Type B pancreatic cell (in vitro differentiated cells): Measurements from ENCODE around the gene OSER1. TPM values are rescaled to one million over a fixed set of nuclear protein-coding genes. Genes with fewer than 3 reads are reported as not detected.

Experiments used
- DNase-seq: peaks from one replicate; pipeline ENCODE4 v3.0.0; 2021; ENCODE audit warnings: mixed read lengths; ENCODE audit not compliant: unreplicated experiment; ENCODE audit errors: extremely low spot score
- H3K27ac Mint-ChIP-seq: 2 replicates; pipeline ENCODE4 v1.8.0; 2021; ENCODE audit warnings: mild to moderate bottlenecking, mixed read lengths
- H3K27me3 Mint-ChIP-seq: 2 replicates; pipeline ENCODE4 v1.8.0; 2021; ENCODE audit warnings: mixed read lengths
- H3K36me3 Mint-ChIP-seq: 2 replicates; pipeline ENCODE4 v1.8.0; 2021; ENCODE audit warnings: mixed read lengths
- H3K4me1 Mint-ChIP-seq: one replicate; pipeline ENCODE4 v1.8.0; 2021; ENCODE audit warnings: mixed read lengths; ENCODE audit not compliant: unreplicated experiment
- H3K4me3 Mint-ChIP-seq: 2 replicates; pipeline ENCODE4 v1.8.0; 2021; ENCODE audit warnings: mild to moderate bottlenecking, mixed read lengths
- H3K9me3 Mint-ChIP-seq: 2 replicates; pipeline ENCODE4 v1.8.0; 2021; ENCODE audit warnings: mixed read lengths
- total RNA-seq: library from RNA; stranded (reverse); gene quantifications from 2 replicates; pipeline ENCODE4 v1.2.1, GENCODE V29; 2021; ENCODE audit warnings: low replicate concordance
- TF ChIP-seq, protein P1 (sequence below): fragments of 200-600 bp; sonication (generic); conservative IDR thresholded peaks from 2 replicates; pipeline ENCODE4 v1.5.0; 2021; ENCODE audit warnings: antibody characterized with exemption, mild to moderate bottlenecking

OSER1 gene
- total RNA-seq, 1 donor from 2014 or later, result 31.1 TPM

DNA sequence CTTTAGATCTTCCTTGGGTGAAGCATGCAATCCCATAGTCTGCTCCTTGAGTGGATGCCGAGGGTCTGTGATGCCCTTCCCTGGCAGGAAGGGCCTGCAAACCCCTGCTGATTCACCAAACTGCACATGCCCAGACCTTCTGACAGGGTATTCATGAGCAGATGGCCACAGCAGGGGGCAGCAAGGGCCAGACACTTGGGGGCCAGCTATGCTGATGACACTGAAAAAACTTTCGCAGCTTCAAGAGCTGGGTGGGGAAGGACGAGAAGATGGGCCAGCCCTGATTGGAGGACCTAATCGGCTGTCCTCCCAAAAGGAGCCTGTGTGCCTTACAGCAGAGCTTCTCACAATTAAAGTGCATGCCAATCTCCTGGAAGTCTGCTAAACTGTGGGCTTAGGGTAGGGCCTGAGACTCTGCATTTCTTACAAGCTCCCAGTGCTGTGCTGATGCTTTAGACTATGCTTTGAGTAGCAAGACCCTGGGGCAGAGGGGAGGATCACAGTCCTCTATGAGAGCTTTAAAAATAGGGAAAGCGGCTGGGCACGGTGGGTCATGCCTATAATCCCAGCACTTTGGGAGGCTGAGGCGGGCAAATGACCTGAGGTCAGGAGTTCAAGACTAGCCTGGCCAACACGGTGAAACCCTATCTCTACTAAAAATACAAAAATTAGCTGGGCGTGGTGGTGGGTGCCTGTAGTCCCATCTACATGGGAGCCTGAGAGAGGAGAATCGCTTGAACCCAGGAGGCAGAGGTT lies 21.3 kb upstream of the OSER1 start:
- Mint-ChIP-seq H3K4me1 (no peaks in the 10 kb centered on the region), H3K9me3 (no peaks in the 10 kb centered on the region), H3K36me3 (no peaks in the 10 kb centered on the region), H3K27me3 (peaks cover 3% of the 10 kb centered on the region), H3K27ac (no peak overlapping the region), H3K4me3 (no peak overlapping the region)
- DNase-seq, result no peak
- TF ChIP-seq, protein P1, sequence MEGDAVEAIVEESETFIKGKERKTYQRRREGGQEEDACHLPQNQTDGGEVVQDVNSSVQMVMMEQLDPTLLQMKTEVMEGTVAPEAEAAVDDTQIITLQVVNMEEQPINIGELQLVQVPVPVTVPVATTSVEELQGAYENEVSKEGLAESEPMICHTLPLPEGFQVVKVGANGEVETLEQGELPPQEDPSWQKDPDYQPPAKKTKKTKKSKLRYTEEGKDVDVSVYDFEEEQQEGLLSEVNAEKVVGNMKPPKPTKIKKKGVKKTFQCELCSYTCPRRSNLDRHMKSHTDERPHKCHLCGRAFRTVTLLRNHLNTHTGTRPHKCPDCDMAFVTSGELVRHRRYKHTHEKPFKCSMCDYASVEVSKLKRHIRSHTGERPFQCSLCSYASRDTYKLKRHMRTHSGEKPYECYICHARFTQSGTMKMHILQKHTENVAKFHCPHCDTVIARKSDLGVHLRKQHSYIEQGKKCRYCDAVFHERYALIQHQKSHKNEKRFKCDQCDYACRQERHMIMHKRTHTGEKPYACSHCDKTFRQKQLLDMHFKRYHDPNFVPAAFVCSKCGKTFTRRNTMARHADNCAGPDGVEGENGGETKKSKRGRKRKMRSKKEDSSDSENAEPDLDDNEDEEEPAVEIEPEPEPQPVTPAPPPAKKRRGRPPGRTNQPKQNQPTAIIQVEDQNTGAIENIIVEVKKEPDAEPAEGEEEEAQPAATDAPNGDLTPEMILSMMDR, result no peak

DNA sequence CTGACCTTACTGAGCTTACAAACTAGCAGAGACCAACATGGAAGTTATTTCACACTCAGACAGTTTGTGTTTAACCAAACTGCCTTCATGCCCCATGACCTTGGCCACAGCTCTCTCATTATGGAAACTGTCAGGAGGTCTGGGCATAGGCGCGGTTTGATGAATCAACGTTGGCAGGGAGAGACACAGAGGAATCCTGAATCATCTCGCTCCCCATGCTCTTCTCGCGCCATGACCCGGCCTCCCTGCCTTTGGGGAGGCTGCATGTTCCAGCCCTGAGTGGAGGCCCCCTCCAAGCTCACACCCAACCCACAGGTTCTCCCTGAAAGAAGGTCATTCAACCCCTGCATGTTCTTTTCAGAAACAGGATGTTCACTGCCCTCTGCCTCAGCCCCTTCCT lies 20.6 kb upstream of the OSER1 start:
- no peak overlapping the region for H3K27ac Mint-ChIP-seq
- no peaks in the 10 kb centered on the region for H3K36me3 Mint-ChIP-seq
- no peaks in the 10 kb centered on the region for H3K4me1 Mint-ChIP-seq
- DNase-seq, result no peak
- H3K9me3 Mint-ChIP-seq, result no peaks in the 10 kb centered on the region
- H3K27me3 Mint-ChIP-seq, result peaks cover 3% of the 10 kb centered on the region
- TF ChIP-seq, protein P1, result no peak
- H3K4me3 Mint-ChIP-seq, result no peak overlapping the region

DNA sequence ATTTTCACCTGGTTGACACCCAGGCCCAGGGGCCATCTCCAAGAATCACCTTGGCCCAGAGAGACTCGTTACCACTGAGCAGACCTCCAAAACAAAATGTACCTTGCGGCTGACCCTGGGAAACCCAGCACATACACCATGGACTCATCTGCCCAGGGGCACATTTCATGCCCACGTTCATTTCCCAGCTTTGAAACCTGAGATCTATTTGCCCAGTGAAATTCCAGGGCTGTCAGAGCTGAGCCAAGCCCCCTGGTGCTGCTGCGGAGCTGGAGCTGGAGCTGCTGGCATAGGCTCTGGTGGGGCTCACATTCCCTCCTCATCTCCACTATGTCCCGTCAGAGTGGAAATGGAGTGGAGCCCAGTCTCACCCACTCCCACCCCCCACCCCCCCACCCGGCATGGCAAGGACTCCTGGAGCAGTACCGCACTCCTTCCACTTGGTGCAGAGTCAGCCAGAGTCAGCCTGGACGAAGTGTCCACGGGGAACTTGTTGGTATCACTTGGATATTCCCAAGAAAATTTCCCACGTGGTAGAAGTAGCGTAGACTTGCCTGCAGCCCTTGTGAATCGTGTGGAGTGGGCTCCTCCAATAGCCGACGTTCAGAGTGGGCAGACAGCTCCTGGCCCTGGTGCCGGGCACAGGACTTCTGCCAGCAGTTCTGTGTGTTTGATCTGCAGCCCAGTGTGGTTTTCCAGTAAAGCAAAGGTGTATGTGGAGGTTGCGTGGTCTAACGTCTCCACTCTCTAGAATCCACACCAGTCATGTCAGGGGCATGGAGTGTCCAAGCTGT lies 18.1 kb upstream of the OSER1 start:
- TF ChIP-seq, protein P1, result no peak
- H3K4me1 Mint-ChIP-seq, result no peaks in the 10 kb centered on the region
- H3K36me3 Mint-ChIP-seq, result no peaks in the 10 kb centered on the region
- no peak overlapping the region for H3K27ac Mint-ChIP-seq
- H3K4me3 Mint-ChIP-seq, result no peak overlapping the region
- no peak for DNase-seq
- H3K27me3 Mint-ChIP-seq, result peaks cover 3% of the 10 kb centered on the region
- no peaks in the 10 kb centered on the region for H3K9me3 Mint-ChIP-seq

DNA sequence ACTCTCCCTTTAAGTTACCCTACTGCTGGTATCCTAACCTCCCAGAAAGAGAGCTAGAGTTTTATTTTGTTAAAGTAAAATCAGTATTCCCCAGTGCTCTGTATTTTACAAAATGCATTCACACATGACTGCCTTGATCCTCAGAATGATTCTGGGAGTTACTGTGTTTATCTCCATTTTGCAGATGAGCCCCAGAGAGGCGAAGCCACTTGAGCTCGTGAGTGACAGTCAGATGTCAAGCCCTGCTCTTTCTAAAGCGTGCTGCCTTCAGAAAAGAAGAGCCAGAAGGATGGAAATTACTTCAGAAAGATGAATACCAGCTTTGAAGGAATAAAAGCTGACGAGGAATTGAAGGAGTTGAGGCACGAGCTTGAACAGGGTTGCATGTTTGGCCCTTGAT lies 14.1 kb upstream of the OSER1 start:
- Mint-ChIP-seq H3K27ac (no peak overlapping the region), H3K9me3 (no peaks in the 10 kb centered on the region), H3K4me3 (no peak overlapping the region), H3K4me1 (peaks cover 2% of the 10 kb centered on the region), H3K36me3 (no peaks in the 10 kb centered on the region), H3K27me3 (no peaks in the 10 kb centered on the region)
- TF ChIP-seq, protein P1, result no peak
- no peak for DNase-seq

DNA sequence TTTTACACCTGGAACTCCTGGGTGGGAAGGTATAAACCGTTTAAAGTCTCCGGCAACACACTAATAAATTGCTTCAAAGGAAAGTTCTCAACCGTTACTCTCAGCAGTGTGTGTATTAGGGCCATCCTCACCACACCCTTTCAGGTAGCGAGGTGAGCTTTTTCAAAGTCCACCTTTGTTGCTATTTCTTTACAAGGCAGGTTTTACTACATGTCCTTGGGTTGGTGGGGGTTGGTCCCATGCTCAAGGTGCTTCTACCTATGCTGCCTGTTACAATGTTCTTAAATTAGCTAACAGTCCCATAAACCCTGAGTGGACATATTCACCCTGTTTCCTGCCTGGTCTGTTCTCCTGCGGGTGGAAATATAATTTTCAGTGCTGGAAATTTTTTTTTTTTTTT lies 13.2 kb upstream of the OSER1 start:
- H3K36me3 Mint-ChIP-seq, result no peaks in the 10 kb centered on the region
- TF ChIP-seq, protein P1, result no peak
- no peaks in the 10 kb centered on the region for H3K27me3 Mint-ChIP-seq
- peaks cover 9% of the 10 kb centered on the region for H3K4me1 Mint-ChIP-seq
- DNase-seq, result no peak
- no peak overlapping the region for H3K27ac Mint-ChIP-seq
- no peaks in the 10 kb centered on the region for H3K9me3 Mint-ChIP-seq
- H3K4me3 Mint-ChIP-seq, result no peak overlapping the region
